Measurements from ENCODE around the gene PTGFRN.

- TF ChIP-seq EZH2phosphoT487 (IDR thresholded peaks at IDR 0.05; ENCODE audit: borderline replicate concordance, low read length) (no peak), EZH2 (IDR thresholded peaks at IDR 0.05; ENCODE audit: low read length, unreplicated experiment) (no peak)
- TF ChIP-seq, protein P1, sequence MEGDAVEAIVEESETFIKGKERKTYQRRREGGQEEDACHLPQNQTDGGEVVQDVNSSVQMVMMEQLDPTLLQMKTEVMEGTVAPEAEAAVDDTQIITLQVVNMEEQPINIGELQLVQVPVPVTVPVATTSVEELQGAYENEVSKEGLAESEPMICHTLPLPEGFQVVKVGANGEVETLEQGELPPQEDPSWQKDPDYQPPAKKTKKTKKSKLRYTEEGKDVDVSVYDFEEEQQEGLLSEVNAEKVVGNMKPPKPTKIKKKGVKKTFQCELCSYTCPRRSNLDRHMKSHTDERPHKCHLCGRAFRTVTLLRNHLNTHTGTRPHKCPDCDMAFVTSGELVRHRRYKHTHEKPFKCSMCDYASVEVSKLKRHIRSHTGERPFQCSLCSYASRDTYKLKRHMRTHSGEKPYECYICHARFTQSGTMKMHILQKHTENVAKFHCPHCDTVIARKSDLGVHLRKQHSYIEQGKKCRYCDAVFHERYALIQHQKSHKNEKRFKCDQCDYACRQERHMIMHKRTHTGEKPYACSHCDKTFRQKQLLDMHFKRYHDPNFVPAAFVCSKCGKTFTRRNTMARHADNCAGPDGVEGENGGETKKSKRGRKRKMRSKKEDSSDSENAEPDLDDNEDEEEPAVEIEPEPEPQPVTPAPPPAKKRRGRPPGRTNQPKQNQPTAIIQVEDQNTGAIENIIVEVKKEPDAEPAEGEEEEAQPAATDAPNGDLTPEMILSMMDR (conservative IDR thresholded peaks at IDR 0.05; ENCODE audit: low read depth, low read length): no peak
These were observed 22.5 kb upstream of the PTGFRN start for GRCh38 chr1:116887212-116887611.
